MG63 (cell line): Measurements from ENCODE around the gene ACVRL1. TPM values are rescaled to one million over a fixed set of nuclear protein-coding genes. Genes with fewer than 3 reads are reported as not detected.
A peak's percentile ranks its signal among the peaks of the same experiment; 100 is the strongest.

Experiments
- DNase-seq: peaks from one replicate; pipeline ENCODE4 v3.0.0-alpha.2; 2020
- H3K27me3 ChIP-seq: fragments of 250-450 bp; sonication (Bioruptor Pico); 2 replicates; pipeline ENCODE4 v1.5.1; 2020; ENCODE audit warnings: mild to moderate bottlenecking, moderate library complexity
- H3K36me3 ChIP-seq: fragments of 250-450 bp; sonication (Bioruptor Pico); 2 replicates; pipeline ENCODE4 v1.5.1; 2020; ENCODE audit warnings: mild to moderate bottlenecking, moderate library complexity
- H3K4me3 ChIP-seq: fragments of 250-450 bp; sonication (Bioruptor Pico); 2 replicates; pipeline ENCODE4 v1.5.1; 2020; ENCODE audit warnings: mild to moderate bottlenecking, moderate library complexity
- H3K9me3 ChIP-seq: fragments of 250-450 bp; sonication (Bioruptor Pico); 2 replicates; pipeline ENCODE4 v1.5.1; 2020; ENCODE audit warnings: mild to moderate bottlenecking, moderate library complexity
- total RNA-seq: library from RNA; depleted of rRNA; stranded (reverse); fragments of >200 nt; shearing (Covaris generic); gene quantifications from 2 replicates; pipeline ENCODE4 v1.2.3, GENCODE V29; 2014; ENCODE audit warnings: low replicate concordance

ACVRL1 gene
- total RNA-seq, 1 experiment from 2014 or later, result 1.4 TPM

GRCh38 chr12:51906430-51907082, 748 bp upstream of the ACVRL1 start:
- H3K4me3 ChIP-seq, result no peak overlapping the region
- no peaks in the 10 kb centered on the region for H3K27me3 ChIP-seq

GRCh38 chr12:51907856-51908425, 637 bp downstream of the ACVRL1 start:
- no peak for DNase-seq
- Histone ChIP-seq H3K9me3 (no peaks in the 10 kb centered on the region), H3K36me3 (no peaks in the 10 kb centered on the region), H3K27me3 (no peaks in the 10 kb centered on the region), H3K4me3 (no peak overlapping the region)

More at GRCh38 chr12:51906430-51907082, 748 bp upstream of the ACVRL1 start:
- no peak for DNase-seq
- no peaks in the 10 kb centered on the region for H3K36me3 ChIP-seq
- no peaks in the 10 kb centered on the region for H3K9me3 ChIP-seq

GRCh38 chr12:51908876-51909592, 1.7 kb downstream of the ACVRL1 start:
- H3K9me3 ChIP-seq, result no peaks in the 10 kb centered on the region
- no peak overlapping the region for H3K4me3 ChIP-seq
- no peaks in the 10 kb centered on the region for H3K27me3 ChIP-seq
- DNase-seq, result no peak
- no peaks in the 10 kb centered on the region for H3K36me3 ChIP-seq

- DNase-seq, result no peak
- H3K9me3 ChIP-seq, result no peaks in the 10 kb centered on the region
- H3K36me3 ChIP-seq, result no peaks in the 10 kb centered on the region
- H3K4me3 ChIP-seq, result no peak overlapping the region
- H3K27me3 ChIP-seq, result no peaks in the 10 kb centered on the region
Measured at GRCh38 chr12:51910168-51910567, 2.9 kb downstream of the ACVRL1 start.

GRCh38 chr12:51910691-51911090, 3.4 kb downstream of the ACVRL1 start:
- no peaks in the 10 kb centered on the region for H3K9me3 ChIP-seq
- no peaks in the 10 kb centered on the region for H3K27me3 ChIP-seq
- H3K4me3 ChIP-seq, result no peak overlapping the region
- DNase-seq, result no peak
- no peaks in the 10 kb centered on the region for H3K36me3 ChIP-seq

- DNase-seq, result no peak
- Histone ChIP-seq H3K4me3 (no peak overlapping the region), H3K36me3 (no peaks in the 10 kb centered on the region), H3K9me3 (no peaks in the 10 kb centered on the region), H3K27me3 (no peaks in the 10 kb centered on the region)
Measured at GRCh38 chr12:51911307-51911706, 4.0 kb downstream of the ACVRL1 start.

GRCh38 chr12:51911788-51912711, 4.7 kb downstream of the ACVRL1 start:
- DNase-seq, result peak; percentile 45
- H3K4me3 ChIP-seq, result no peak overlapping the region
- H3K27me3 ChIP-seq, result no peaks in the 10 kb centered on the region
- no peaks in the 10 kb centered on the region for H3K9me3 ChIP-seq
- H3K36me3 ChIP-seq, result no peaks in the 10 kb centered on the region

- H3K27me3 ChIP-seq, result no peaks in the 10 kb centered on the region
- no peaks in the 10 kb centered on the region for H3K9me3 ChIP-seq
- H3K4me3 ChIP-seq, result no peak overlapping the region
- DNase-seq, result no peak
- H3K36me3 ChIP-seq, result no peaks in the 10 kb centered on the region
Measured at GRCh38 chr12:51913071-51914033, 6.0 kb downstream of the ACVRL1 start.

GRCh38 chr12:51914034-51914923, 7.0 kb downstream of the ACVRL1 start:
- Histone ChIP-seq H3K9me3 (no peaks in the 10 kb centered on the region), H3K4me3 (no peak overlapping the region), H3K36me3 (no peaks in the 10 kb centered on the region), H3K27me3 (no peaks in the 10 kb centered on the region)
- DNase-seq, result peak; percentile 43

GRCh38 chr12:51915003-51915625, 7.8 kb downstream of the ACVRL1 start:
- no peaks in the 10 kb centered on the region for H3K9me3 ChIP-seq

GRCh38 chr12:51915951-51916350, 8.6 kb downstream of the ACVRL1 start:
- H3K9me3 ChIP-seq, result no peaks in the 10 kb centered on the region
- no peaks in the 10 kb centered on the region for H3K27me3 ChIP-seq
- no peaks in the 10 kb centered on the region for H3K36me3 ChIP-seq
- DNase-seq, result no peak
- H3K4me3 ChIP-seq, result no peak overlapping the region

More at GRCh38 chr12:51915003-51915625, 7.8 kb downstream of the ACVRL1 start:
- H3K36me3 ChIP-seq, result no peaks in the 10 kb centered on the region
- DNase-seq, result no peak
- no peak overlapping the region for H3K4me3 ChIP-seq
- H3K27me3 ChIP-seq, result no peaks in the 10 kb centered on the region

- no peaks in the 10 kb centered on the region for H3K36me3 ChIP-seq
- H3K27me3 ChIP-seq, result no peaks in the 10 kb centered on the region
- no peaks in the 10 kb centered on the region for H3K9me3 ChIP-seq
- H3K4me3 ChIP-seq, result no peak overlapping the region
- DNase-seq, result no peak
Measured at GRCh38 chr12:51917041-51917590, 9.8 kb downstream of the ACVRL1 start.

GRCh38 chr12:51917746-51918453, 10.6 kb downstream of the ACVRL1 start:
- H3K4me3 ChIP-seq, result no peak overlapping the region
- no peak for DNase-seq
- H3K27me3 ChIP-seq, result no peaks in the 10 kb centered on the region
- no peaks in the 10 kb centered on the region for H3K9me3 ChIP-seq
- H3K36me3 ChIP-seq, result no peaks in the 10 kb centered on the region

GRCh38 chr12:51920046-51920445, 12.7 kb downstream of the ACVRL1 start:
- H3K27me3 ChIP-seq, result no peaks in the 10 kb centered on the region
- no peak overlapping the region for H3K4me3 ChIP-seq
- no peak for DNase-seq
- no peaks in the 10 kb centered on the region for H3K36me3 ChIP-seq
- no peaks in the 10 kb centered on the region for H3K9me3 ChIP-seq
